RWPE2 (cell line): ENCODE data around the gene SLC28A1.

Source experiments
- ATAC-seq: fragments of 200-7000 bp; cut with Tn5 transposase; 3 replicates; pipeline ENCODE4 v1.9.1; 2021; ENCODE audit warnings: low read depth
- DNase-seq: peaks from one replicate; pipeline ENCODE4 v3.0.0-alpha.2; 2020; ENCODE audit warnings: low spot score
- H3K27ac ChIP-seq: fragments of 450-650 bp; 2 replicates; pipeline ENCODE4 v1.5.1; 2017; ENCODE audit warnings: mild to moderate bottlenecking; ENCODE audit not compliant: poor library complexity, severe bottlenecking
- H3K27me3 ChIP-seq: fragments of 250-450 bp; sonication (Bioruptor Pico); 2 replicates; pipeline ENCODE4 v1.5.1; 2021; ENCODE audit warnings: mild to moderate bottlenecking, moderate library complexity; ENCODE audit not compliant: insufficient read depth, poor library complexity, severe bottlenecking
- H3K36me3 ChIP-seq: fragments of 250-450 bp; sonication (Bioruptor Pico); 2 replicates; pipeline ENCODE4 v1.5.1; 2020; ENCODE audit warnings: low read depth, mild to moderate bottlenecking, moderate library complexity
- H3K4me1 ChIP-seq: fragments of 250-450 bp; sonication (Bioruptor Pico); 2 replicates; pipeline ENCODE4 v1.5.1; 2021; ENCODE audit warnings: mild to moderate bottlenecking, moderate library complexity; ENCODE audit not compliant: insufficient read depth, poor library complexity, severe bottlenecking
- H3K4me3 ChIP-seq: fragments of 250-450 bp; sonication (Bioruptor Pico); 2 replicates; pipeline ENCODE4 v1.5.1; 2021; ENCODE audit warnings: mild to moderate bottlenecking, moderate library complexity; ENCODE audit not compliant: severe bottlenecking
- H3K9me3 ChIP-seq: fragments of 250-450 bp; sonication (Bioruptor Pico); 2 replicates; pipeline ENCODE4 v1.5.1; 2021; ENCODE audit warnings: mild to moderate bottlenecking, moderate library complexity; ENCODE audit not compliant: severe bottlenecking
- CTCF ChIP-seq: fragments of 450-650 bp; IDR thresholded peaks from one replicate; pipeline ENCODE4 v1.5.1; 2017; ENCODE audit warnings: mild to moderate bottlenecking, moderate library complexity; ENCODE audit not compliant: poor library complexity, severe bottlenecking

The SLC28A1 gene

GRCh38 chr15:84980196-84981053 lies 96.0 kb downstream of the SLC28A1 start:
- H3K9me3 ChIP-seq = no peaks in the 10 kb centered on the region
- H3K27ac ChIP-seq = peak overlapping the region; percentile 60
- ATAC-seq (peak; percentile 76), DNase-seq (peak; percentile 91)
- TF ChIP-seq CTCF = no peak
- H3K27me3 ChIP-seq = no peaks in the 10 kb centered on the region
- no peaks in the 10 kb centered on the region for H3K36me3 ChIP-seq
- peak overlapping the region; percentile 90 for H3K4me3 ChIP-seq
- H3K4me1 ChIP-seq = peaks cover 15% of the 10 kb centered on the region

GRCh38 chr15:84981054-84981710 lies 96.7 kb downstream of the SLC28A1 start:
- no peaks in the 10 kb centered on the region for H3K9me3 ChIP-seq
- ATAC-seq (peak; percentile 72), DNase-seq (peak; percentile 97)
- H3K27me3 ChIP-seq = no peaks in the 10 kb centered on the region
- peak; percentile 30 for TF ChIP-seq CTCF
- H3K4me3 ChIP-seq = peak overlapping the region; percentile 90
- no peaks in the 10 kb centered on the region for H3K36me3 ChIP-seq
- peak overlapping the region; percentile 60 for H3K27ac ChIP-seq
- H3K4me1 ChIP-seq = peaks cover 15% of the 10 kb centered on the region

GRCh38 chr15:84981711-84982300 lies 97.3 kb downstream of the SLC28A1 start, which contains the start of gene PDE8A:
PDE8A (plus strand) TSS chr15:84981856; CDS start chr15:84982163, 307 bp downstream.
- H3K27me3 ChIP-seq = no peaks in the 10 kb centered on the region
- no peaks in the 10 kb centered on the region for H3K9me3 ChIP-seq
- H3K27ac ChIP-seq = peak within 1 kb of the TSS; percentile 60
- DNase-seq = no peak
- no peaks in the 10 kb centered on the region for H3K36me3 ChIP-seq
- no peak for TF ChIP-seq CTCF
- peak; percentile 2; the same call in 2 of the 3 replicates for ATAC-seq
- peak within 1 kb of the TSS; percentile 90 for H3K4me3 ChIP-seq
- H3K4me1 ChIP-seq = peaks cover 15% of the 10 kb centered on the region

GRCh38 chr15:84982301-84982920 lies 97.9 kb downstream of the SLC28A1 start:
- Histone ChIP-seq H3K4me3 (peak overlapping the region; percentile 90), H3K9me3 (no peaks in the 10 kb centered on the region), H3K27ac (peak overlapping the region; percentile 60), H3K27me3 (no peaks in the 10 kb centered on the region), H3K36me3 (no peaks in the 10 kb centered on the region), H3K4me1 (peaks cover 15% of the 10 kb centered on the region)
- DNase-seq = no peak
- no peak for TF ChIP-seq CTCF
- ATAC-seq = no peak
